Smooth muscle cell (in vitro differentiated cells): Measurements from ENCODE around the gene TMEM132D. TPM values are rescaled to one million over a fixed set of nuclear protein-coding genes. Genes with fewer than 3 reads are reported as not detected.

Experiments used
- DNase-seq: peaks from one replicate; lab custom pipeline; 2025; ENCODE audit not compliant: unreplicated experiment; lab: John Stamatoyannopoulos, UW
- H2AFZ ChIP-seq: fragments of 200-600 bp; sonication (generic); 2 replicates; pipeline ENCODE4 v1.6.0; 2016; ENCODE audit warnings: antibody characterized with exemption, low read depth, mild to moderate bottlenecking
- H3F3A ChIP-seq: fragments of 200-600 bp; sonication (generic); 2 replicates; pipeline ENCODE4 v1.6.0; 2017; ENCODE audit warnings: antibody characterized with exemption, low read depth
- H3K27ac ChIP-seq: fragments of 200-600 bp; sonication (generic); 2 replicates; pipeline ENCODE4 v1.5.1; 2016; ENCODE audit warnings: low read depth, mild to moderate bottlenecking
- H3K27me3 ChIP-seq: fragments of 200-600 bp; sonication (generic); 2 replicates; pipeline ENCODE4 v1.6.1; 2016; ENCODE audit warnings: low read depth, mild to moderate bottlenecking
- H3K36me3 ChIP-seq: fragments of 200-600 bp; sonication (generic); 2 replicates; pipeline ENCODE4 v1.5.1; 2016; ENCODE audit warnings: low read depth
- H3K4me1 ChIP-seq: fragments of 200-600 bp; sonication (generic); 2 replicates; pipeline ENCODE4 v1.5.1; 2016; ENCODE audit warnings: low read depth
- H3K4me2 ChIP-seq: fragments of 200-600 bp; sonication (generic); 2 replicates; pipeline ENCODE4 v1.6.0; 2016; ENCODE audit warnings: mild to moderate bottlenecking
- H3K4me3 ChIP-seq: fragments of 200-600 bp; sonication (generic); 2 replicates; pipeline ENCODE4 v1.5.1; 2016; ENCODE audit warnings: mild to moderate bottlenecking
- H3K79me2 ChIP-seq: fragments of 200-600 bp; sonication (generic); 2 replicates; pipeline ENCODE4 v1.6.0; 2016; ENCODE audit warnings: low read depth, mild to moderate bottlenecking
- H3K9ac ChIP-seq: fragments of 200-600 bp; sonication (generic); 2 replicates; pipeline ENCODE4 v1.6.0; 2016; ENCODE audit warnings: low read depth
- H3K9me3 ChIP-seq: fragments of 200-600 bp; sonication (generic); replicated peaks from 2 replicates; pipeline ENCODE4 v1.5.1; 2016; ENCODE audit warnings: low read depth
- H4K20me1 ChIP-seq: fragments of 200-600 bp; sonication (generic); 2 replicates; pipeline ENCODE4 v1.6.0; 2016; ENCODE audit warnings: low read depth
- WGBS: methylation state at CpG from one replicate; pipeline ENCODE4 v1.1.7; 2016; ENCODE audit warnings: low lambda C conversion rate; 5-methylcytosine and 5-hydroxymethylcytosine counted together
- polyA plus RNA-seq: library from polyadenylated mRNA; unstranded; fragments of >200 nt; fragmentation: Nextera tagmentation; extraction: Ambion mirVana; gene quantifications from 2 replicates; pipeline ENCODE4 v1.2.1, GENCODE V29; 2016
- total RNA-seq: library from RNA; depleted of rRNA; stranded (reverse); fragments of >200 nt; gene quantifications from 2 replicates; pipeline ENCODE4 v1.2.3, GENCODE V29; 2014
- TF ChIP-seq, protein P1 (sequence below): fragments of 200-600 bp; sonication (generic); IDR thresholded peaks from 2 replicates; pipeline ENCODE4 v1.5.1; 2017; ENCODE audit warnings: borderline replicate concordance, mild to moderate bottlenecking, antibody characterized with exemption; ENCODE audit not compliant: insufficient read depth, poor library complexity, severe bottlenecking

The TMEM132D gene
- total and polyA plus RNA-seq, 2 experiments from 2014 or later, result not detected

DNA sequence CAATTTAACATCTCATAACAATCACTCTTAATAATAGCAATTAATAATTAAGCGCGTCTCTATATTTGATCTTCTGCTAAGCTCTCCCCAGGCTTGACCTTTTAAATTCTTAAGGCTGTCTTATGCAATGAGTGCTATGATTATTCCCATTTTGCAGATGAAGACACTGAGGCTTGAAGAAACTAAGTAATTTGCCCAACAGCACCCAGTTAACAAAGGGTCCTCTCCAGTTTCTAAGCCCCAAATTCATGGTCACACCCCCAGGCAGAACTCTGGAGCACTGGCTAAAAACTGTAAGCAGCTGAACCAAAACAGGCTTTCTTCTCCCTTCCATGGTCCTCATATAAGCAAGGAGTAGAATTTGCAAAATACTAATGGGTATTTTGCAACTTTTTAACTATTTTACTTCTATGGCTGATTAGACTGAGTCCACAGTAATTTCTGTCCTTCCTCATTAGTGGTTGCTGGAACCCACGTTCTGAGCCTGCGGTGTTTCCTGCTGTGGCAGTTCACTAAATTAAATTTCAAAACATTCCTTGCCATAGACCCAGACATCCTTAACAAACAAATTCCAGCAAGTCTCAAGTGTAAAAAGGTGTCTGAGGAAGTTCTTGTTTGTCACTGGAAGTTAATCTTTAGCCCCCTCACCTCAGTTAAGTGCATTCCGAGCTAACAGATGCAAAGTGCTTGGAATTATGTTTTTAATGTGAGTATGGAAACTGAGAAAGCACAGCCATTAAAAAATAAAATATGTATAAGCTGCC, 76.5 kb downstream of the TMEM132D start:
- Histone ChIP-seq H3K79me2 (no peaks in the 10 kb centered on the region), H3K36me3 (no peaks in the 10 kb centered on the region), H3K4me1 (no peaks in the 10 kb centered on the region), H2AFZ (no peak overlapping the region), H3K4me3 (no peak overlapping the region), H3F3A (no peaks in the 10 kb centered on the region), H3K9me3 (no peaks in the 10 kb centered on the region), H3K27ac (no peak overlapping the region), H3K9ac (no peak overlapping the region), H4K20me1 (no peaks in the 10 kb centered on the region), H3K4me2 (no peak overlapping the region), H3K27me3 (peaks cover 8% of the 10 kb centered on the region)
- TF ChIP-seq, protein P1, sequence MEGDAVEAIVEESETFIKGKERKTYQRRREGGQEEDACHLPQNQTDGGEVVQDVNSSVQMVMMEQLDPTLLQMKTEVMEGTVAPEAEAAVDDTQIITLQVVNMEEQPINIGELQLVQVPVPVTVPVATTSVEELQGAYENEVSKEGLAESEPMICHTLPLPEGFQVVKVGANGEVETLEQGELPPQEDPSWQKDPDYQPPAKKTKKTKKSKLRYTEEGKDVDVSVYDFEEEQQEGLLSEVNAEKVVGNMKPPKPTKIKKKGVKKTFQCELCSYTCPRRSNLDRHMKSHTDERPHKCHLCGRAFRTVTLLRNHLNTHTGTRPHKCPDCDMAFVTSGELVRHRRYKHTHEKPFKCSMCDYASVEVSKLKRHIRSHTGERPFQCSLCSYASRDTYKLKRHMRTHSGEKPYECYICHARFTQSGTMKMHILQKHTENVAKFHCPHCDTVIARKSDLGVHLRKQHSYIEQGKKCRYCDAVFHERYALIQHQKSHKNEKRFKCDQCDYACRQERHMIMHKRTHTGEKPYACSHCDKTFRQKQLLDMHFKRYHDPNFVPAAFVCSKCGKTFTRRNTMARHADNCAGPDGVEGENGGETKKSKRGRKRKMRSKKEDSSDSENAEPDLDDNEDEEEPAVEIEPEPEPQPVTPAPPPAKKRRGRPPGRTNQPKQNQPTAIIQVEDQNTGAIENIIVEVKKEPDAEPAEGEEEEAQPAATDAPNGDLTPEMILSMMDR, result no peak
- 65% methylated on average over 5 of the region's 5 CpGs for WGBS
- no peak for DNase-seq

DNA sequence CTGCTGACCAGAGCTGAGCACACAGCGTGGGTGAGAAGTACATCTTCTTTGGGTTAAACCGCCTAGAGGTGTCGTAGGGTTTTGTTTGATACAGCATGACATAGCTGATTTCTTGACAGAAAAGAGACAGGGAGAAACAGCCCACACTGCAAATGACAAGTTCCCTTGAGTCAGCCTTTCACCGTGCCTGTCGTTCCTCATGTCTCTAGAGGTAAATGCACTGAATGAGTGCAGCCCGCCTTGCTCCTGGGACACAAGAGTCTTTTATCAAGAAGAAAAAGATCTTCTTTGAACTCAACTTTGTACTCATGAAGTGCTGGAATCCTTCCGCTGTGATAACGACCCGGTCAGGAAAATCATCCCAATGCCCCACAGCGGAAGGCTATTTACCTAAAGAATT, 77.6 kb downstream of the TMEM132D start:
- Histone ChIP-seq H3K36me3 (no peaks in the 10 kb centered on the region), H3K4me1 (no peaks in the 10 kb centered on the region), H2AFZ (no peak overlapping the region), H3K27me3 (peaks cover 8% of the 10 kb centered on the region), H3K79me2 (no peaks in the 10 kb centered on the region), H3K4me3 (no peak overlapping the region), H4K20me1 (no peaks in the 10 kb centered on the region), H3K9ac (no peak overlapping the region), H3K9me3 (no peaks in the 10 kb centered on the region), H3F3A (no peaks in the 10 kb centered on the region), H3K4me2 (no peak overlapping the region), H3K27ac (no peak overlapping the region)
- TF ChIP-seq, protein P1, result no peak
- DNase-seq, result no peak
- WGBS, result 80% methylated on average over 10 of the region's 10 CpGs

DNA sequence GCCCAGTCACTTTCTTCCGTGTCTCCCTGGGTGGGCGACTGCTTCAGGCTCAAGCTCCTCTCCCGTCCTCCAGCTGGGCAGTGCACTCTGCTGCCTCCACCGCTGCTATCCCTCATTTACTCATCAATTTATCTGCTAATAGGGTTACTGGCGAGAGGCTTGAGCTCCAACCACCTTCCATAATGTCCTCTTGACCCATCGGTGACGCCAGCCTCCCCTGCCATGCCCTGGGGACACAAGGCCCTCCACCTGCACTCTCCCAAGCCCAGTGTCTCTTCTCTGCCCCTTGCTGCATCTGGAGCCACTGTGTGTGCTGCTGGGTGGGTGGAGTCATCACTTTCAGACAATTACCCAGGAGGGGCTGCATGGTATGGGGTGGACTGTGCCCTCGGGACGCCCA, 78.5 kb downstream of the TMEM132D start:
- H2AFZ ChIP-seq, result no peak overlapping the region
- peaks cover 8% of the 10 kb centered on the region for H3K27me3 ChIP-seq
- 73% methylated on average over 9 of the region's 9 CpGs for WGBS
- H3K79me2 ChIP-seq, result no peaks in the 10 kb centered on the region
- no peaks in the 10 kb centered on the region for H3K4me1 ChIP-seq
- H3F3A ChIP-seq, result no peaks in the 10 kb centered on the region
- H3K4me3 ChIP-seq, result no peak overlapping the region
- H3K9ac ChIP-seq, result no peak overlapping the region
- no peaks in the 10 kb centered on the region for H3K36me3 ChIP-seq
- no peak overlapping the region for H3K4me2 ChIP-seq
- DNase-seq, result no peak
- H3K9me3 ChIP-seq, result no peaks in the 10 kb centered on the region
- H4K20me1 ChIP-seq, result no peaks in the 10 kb centered on the region
- TF ChIP-seq, protein P1, result no peak
- H3K27ac ChIP-seq, result no peak overlapping the region

DNA sequence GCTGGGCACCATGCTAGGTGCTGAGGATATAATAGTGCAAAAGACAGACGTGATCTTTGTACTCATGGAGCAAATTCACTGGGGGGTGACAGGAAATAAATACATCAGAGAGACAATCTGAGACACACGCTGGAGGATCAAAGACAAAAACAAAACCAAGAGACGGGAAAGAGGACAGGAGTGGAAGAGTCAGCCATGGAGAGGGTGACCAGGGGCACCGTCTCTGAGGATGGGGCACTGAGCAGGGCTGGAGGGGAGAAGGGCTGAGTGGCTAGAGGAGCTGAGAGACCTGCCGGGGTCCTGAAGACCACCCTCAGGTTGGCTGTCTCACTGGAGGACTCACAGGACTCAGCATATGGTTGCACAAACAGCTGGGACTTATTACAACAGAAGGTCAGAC, 81.9 kb downstream of the TMEM132D start:
- TF ChIP-seq, protein P1, result no peak
- no peak for DNase-seq
- 87% methylated on average over 5 of the region's 5 CpGs for WGBS
- no peaks in the 10 kb centered on the region for H3K79me2 ChIP-seq
- no peaks in the 10 kb centered on the region for H3F3A ChIP-seq
- no peak overlapping the region for H3K4me2 ChIP-seq
- H2AFZ ChIP-seq, result no peak overlapping the region
- no peaks in the 10 kb centered on the region for H4K20me1 ChIP-seq
- H3K9me3 ChIP-seq, result no peaks in the 10 kb centered on the region
- H3K4me3 ChIP-seq, result no peak overlapping the region
- no peaks in the 10 kb centered on the region for H3K36me3 ChIP-seq
- H3K9ac ChIP-seq, result no peak overlapping the region
- H3K4me1 ChIP-seq, result no peaks in the 10 kb centered on the region
- H3K27me3 ChIP-seq, result peaks cover 1% of the 10 kb centered on the region
- H3K27ac ChIP-seq, result no peak overlapping the region
